ENCODE results near the gene ZFX. TPM values are rescaled to one million over a fixed set of nuclear protein-coding genes. Genes with fewer than 3 reads are reported as not detected.

Gene ZFX
- total RNA-seq: 10 to 100 TPM; 31.4 to 61.3 (median 45.0) TPM

- H3K27me3 ChIP-seq: no peaks in the 10 kb centered on the region
- TF ChIP-seq POLR2AphosphoS5 (IDR thresholded peaks at IDR 0.05) (no peak), EP300 (IDR thresholded peaks at IDR 0.05) (no peak), POLR2A (IDR thresholded peaks at IDR 0.05) (peak in 1 of 2 donors; percentile 57)
- TF ChIP-seq, protein P1, sequence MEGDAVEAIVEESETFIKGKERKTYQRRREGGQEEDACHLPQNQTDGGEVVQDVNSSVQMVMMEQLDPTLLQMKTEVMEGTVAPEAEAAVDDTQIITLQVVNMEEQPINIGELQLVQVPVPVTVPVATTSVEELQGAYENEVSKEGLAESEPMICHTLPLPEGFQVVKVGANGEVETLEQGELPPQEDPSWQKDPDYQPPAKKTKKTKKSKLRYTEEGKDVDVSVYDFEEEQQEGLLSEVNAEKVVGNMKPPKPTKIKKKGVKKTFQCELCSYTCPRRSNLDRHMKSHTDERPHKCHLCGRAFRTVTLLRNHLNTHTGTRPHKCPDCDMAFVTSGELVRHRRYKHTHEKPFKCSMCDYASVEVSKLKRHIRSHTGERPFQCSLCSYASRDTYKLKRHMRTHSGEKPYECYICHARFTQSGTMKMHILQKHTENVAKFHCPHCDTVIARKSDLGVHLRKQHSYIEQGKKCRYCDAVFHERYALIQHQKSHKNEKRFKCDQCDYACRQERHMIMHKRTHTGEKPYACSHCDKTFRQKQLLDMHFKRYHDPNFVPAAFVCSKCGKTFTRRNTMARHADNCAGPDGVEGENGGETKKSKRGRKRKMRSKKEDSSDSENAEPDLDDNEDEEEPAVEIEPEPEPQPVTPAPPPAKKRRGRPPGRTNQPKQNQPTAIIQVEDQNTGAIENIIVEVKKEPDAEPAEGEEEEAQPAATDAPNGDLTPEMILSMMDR (IDR thresholded peaks at IDR 0.05): no peak
- H3K4me3 ChIP-seq: peak within 1 kb of the TSS; percentile 58
- peaks cover 50% of the 10 kb centered on the region for H3K4me1 ChIP-seq
- no peaks in the 10 kb centered on the region for H3K36me3 ChIP-seq
- DNase-seq (ENCODE audit: low spot score in 2 of 2): peak in 1 of 2 donors; percentile 85
- WGBS: 5% methylated on average over 4 of the region's 104 CpGs
- no peaks in the 10 kb centered on the region for H3K9me3 ChIP-seq
- peak within 1 kb of the TSS; percentile 99 for H3K27ac ChIP-seq
These were observed at the start of gene ZFX for GRCh38 chrX:24149351-24150050. ZFX (plus strand) TSS chrX:24149729; CDS start chrX:24172743, 23,014 bp downstream.

DNA sequence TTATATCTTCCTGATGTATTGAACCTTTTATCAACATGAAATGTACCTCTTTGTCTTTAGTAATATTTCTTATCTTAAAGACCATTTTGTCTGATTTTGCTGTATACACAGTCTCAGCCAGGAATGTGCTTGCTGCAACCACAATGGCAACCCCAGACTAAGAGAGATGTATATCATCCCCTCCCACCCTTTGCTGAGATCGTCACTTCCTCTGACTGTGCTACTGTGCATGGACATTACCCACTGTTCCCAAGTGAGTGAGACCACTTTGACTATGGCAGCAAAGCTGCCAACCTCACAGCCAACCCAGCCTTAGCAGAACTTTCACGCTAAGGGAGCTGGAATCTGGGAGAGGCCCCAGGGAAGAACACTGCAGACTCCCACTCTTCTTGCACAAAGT is 48.8 kb upstream of the ZFX start:
- TF ChIP-seq, protein P1 (IDR thresholded peaks at IDR 0.05): no peak
- TF ChIP-seq POLR2A (IDR thresholded peaks at IDR 0.05): no peak
- TF ChIP-seq EP300 (IDR thresholded peaks at IDR 0.05): no peak
- TF ChIP-seq POLR2AphosphoS5 (IDR thresholded peaks at IDR 0.05): no peak
- 67% methylated on average over 2 of the region's 2 CpGs for WGBS

DNA sequence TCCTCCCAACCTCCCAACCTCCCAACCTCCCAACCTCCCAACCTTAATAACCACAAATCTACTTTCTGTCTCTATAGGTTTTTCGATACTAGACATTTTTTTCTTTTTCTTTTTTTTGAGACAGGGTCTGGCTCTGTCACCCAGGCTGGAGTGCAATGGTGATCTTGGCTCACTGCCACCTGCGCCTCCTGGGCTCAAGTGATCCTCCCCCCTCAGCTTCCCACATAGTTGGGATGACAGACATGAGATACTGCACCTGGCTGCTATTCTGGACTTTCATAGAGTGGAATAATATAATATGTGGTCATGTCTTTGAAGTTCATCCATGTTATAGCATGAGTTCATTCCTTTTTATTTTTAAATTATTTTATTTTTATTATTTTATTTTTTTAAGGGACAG is 39.5 kb upstream of the ZFX start:
- no peak overlapping the region for H3K27ac ChIP-seq
- H3K27me3 ChIP-seq: no peaks in the 10 kb centered on the region
- no peaks in the 10 kb centered on the region for H3K4me1 ChIP-seq
- no peak for DNase-seq (ENCODE audit: low spot score in 2 of 2)
- TF ChIP-seq POLR2AphosphoS5 (IDR thresholded peaks at IDR 0.05) (no peak), EP300 (IDR thresholded peaks at IDR 0.05) (no peak), POLR2A (IDR thresholded peaks at IDR 0.05) (no peak)
- TF ChIP-seq, protein P1 (IDR thresholded peaks at IDR 0.05): no peak
- H3K4me3 ChIP-seq: no peak overlapping the region
- 73% methylated on average over 2 of the region's 2 CpGs for WGBS
- no peaks in the 10 kb centered on the region for H3K36me3 ChIP-seq
- no peaks in the 10 kb centered on the region for H3K9me3 ChIP-seq

More for the DNA sequence above, 48.8 kb upstream of the ZFX start:
- H3K4me1 ChIP-seq: no peaks in the 10 kb centered on the region
- DNase-seq (ENCODE audit: low spot score in 2 of 2): no peak
- H3K27ac ChIP-seq: no peak overlapping the region
- H3K9me3 ChIP-seq: no peaks in the 10 kb centered on the region
- H3K27me3 ChIP-seq: no peaks in the 10 kb centered on the region
- H3K36me3 ChIP-seq: no peaks in the 10 kb centered on the region
- no peak overlapping the region for H3K4me3 ChIP-seq

- no peak for DNase-seq (ENCODE audit: low spot score in 2 of 2)
- WGBS: 83% methylated on average over 2 of the region's 2 CpGs
- Histone ChIP-seq H3K4me3 (no peak overlapping the region), H3K27ac (no peak overlapping the region), H3K4me1 (no peaks in the 10 kb centered on the region), H3K36me3 (no peaks in the 10 kb centered on the region), H3K27me3 (no peaks in the 10 kb centered on the region), H3K9me3 (no peaks in the 10 kb centered on the region)
- TF ChIP-seq, protein P1 (IDR thresholded peaks at IDR 0.05): no peak
- TF ChIP-seq EP300 (IDR thresholded peaks at IDR 0.05) (no peak), POLR2AphosphoS5 (IDR thresholded peaks at IDR 0.05) (no peak), POLR2A (IDR thresholded peaks at IDR 0.05) (no peak)
These were observed 36.3 kb upstream of the ZFX start for GRCh38 chrX:24113181-24113580.

GRCh38 chrX:24117258-24117657 is 32.3 kb upstream of the ZFX start:
- 31% methylated on average over 3 of the region's 3 CpGs for WGBS
- no peak for TF ChIP-seq POLR2AphosphoS5 (IDR thresholded peaks at IDR 0.05)
- no peak for TF ChIP-seq POLR2A (IDR thresholded peaks at IDR 0.05)
- TF ChIP-seq, protein P1 (IDR thresholded peaks at IDR 0.05): no peak
- TF ChIP-seq EP300 (IDR thresholded peaks at IDR 0.05): no peak
- Histone ChIP-seq H3K36me3 (no peaks in the 10 kb centered on the region), H3K27ac (no peak overlapping the region), H3K27me3 (no peaks in the 10 kb centered on the region), H3K4me3 (no peak overlapping the region), H3K4me1 (no peaks in the 10 kb centered on the region), H3K9me3 (no peaks in the 10 kb centered on the region)
- DNase-seq (ENCODE audit: low spot score in 2 of 2): no peak

All from suprapubic skin (tissue), 4 donors.